ENCODE results near the gene USP50.
"Not testable (repeated sequence)": the region's sequence is repeated elsewhere in the genome, so short reads cannot be mapped to it uniquely, and the experiment has no call there.

The USP50 gene

GRCh38 chr15:50546566-50546965 is at the start of gene USP50:
Gene USP50 (minus strand): TSS chr15:50546666. CDS start chr15:50546525, 141 bp downstream.
- DNase-seq (ENCODE audit: low read depth) = no peak

GRCh38 chr15:50594311-50594710 is 47.8 kb upstream of the USP50 start:
- DNase-seq (ENCODE audit: low read depth) = no peak

- DNase-seq (ENCODE audit: low read depth) = no peak
Measured at GRCh38 chr15:50593761-50594160, 47.3 kb upstream of the USP50 start.

- DNase-seq (ENCODE audit: low read depth) = no peak
Measured at GRCh38 chr15:50590288-50590687, 43.8 kb upstream of the USP50 start.

- no peak for DNase-seq (ENCODE audit: low read depth)
Measured at GRCh38 chr15:50577492-50577891, 31.0 kb upstream of the USP50 start.

- DNase-seq (ENCODE audit: low read depth) = no peak
Measured at GRCh38 chr15:50576166-50576565, 29.7 kb upstream of the USP50 start.

GRCh38 chr15:50573842-50574241 is 27.4 kb upstream of the USP50 start:
- not testable (repeated sequence) for DNase-seq (ENCODE audit: low read depth)

- no peak for DNase-seq (ENCODE audit: low read depth)
Measured at GRCh38 chr15:50563756-50564155, 17.3 kb upstream of the USP50 start.

GRCh38 chr15:50562735-50563640 is 16.5 kb upstream of the USP50 start:
- DNase-seq (ENCODE audit: low read depth) = no peak

- no peak for DNase-seq (ENCODE audit: low read depth)
Measured at GRCh38 chr15:50558012-50558411, 11.5 kb upstream of the USP50 start.

GRCh38 chr15:50556642-50557371 is 10.3 kb upstream of the USP50 start:
- no peak for DNase-seq (ENCODE audit: low read depth)

- no peak for DNase-seq (ENCODE audit: low read depth)
Measured at GRCh38 chr15:50552238-50552637, 5.8 kb upstream of the USP50 start.

GRCh38 chr15:50549326-50549725 is 2.9 kb upstream of the USP50 start:
- DNase-seq (ENCODE audit: low read depth) = no peak

GRCh38 chr15:50544368-50544767 is 2.1 kb downstream of the USP50 start:
- DNase-seq (ENCODE audit: low read depth) = no peak

- no peak for DNase-seq (ENCODE audit: low read depth)
Measured at GRCh38 chr15:50543556-50543955, 2.9 kb downstream of the USP50 start.

- DNase-seq (ENCODE audit: low read depth) = no peak
Measured at GRCh38 chr15:50542887-50543210, 3.6 kb downstream of the USP50 start.

- DNase-seq (ENCODE audit: low read depth) = no peak
Measured at GRCh38 chr15:50531766-50532165, 14.7 kb downstream of the USP50 start.

- no peak for DNase-seq (ENCODE audit: low read depth)
Measured at GRCh38 chr15:50531163-50531562, 15.3 kb downstream of the USP50 start.

- DNase-seq (ENCODE audit: low read depth) = no peak
Measured at GRCh38 chr15:50523851-50524251, 22.6 kb downstream of the USP50 start.

- DNase-seq (ENCODE audit: low read depth) = no peak
Measured at GRCh38 chr15:50519740-50520425, 26.6 kb downstream of the USP50 start.

GRCh38 chr15:50513001-50513400 is 33.5 kb downstream of the USP50 start:
- no peak for DNase-seq (ENCODE audit: low read depth)

- DNase-seq (ENCODE audit: low read depth) = no peak
Measured at GRCh38 chr15:50506121-50506520, 40.3 kb downstream of the USP50 start.

GRCh38 chr15:50505656-50506055 is 40.8 kb downstream of the USP50 start:
- not testable (repeated sequence) for DNase-seq (ENCODE audit: low read depth)

Measured in stimulated activated CD8-positive, alpha-beta memory T cell treated with anti-CD3 and anti-CD28 coated beads, Interleukin-7, amount 100 ng/mL, for 24 hours (primary cell).